Measurements from ENCODE around the gene ZFYVE16.
"Not testable (repeated sequence)": the region's sequence is repeated elsewhere in the genome, so short reads cannot be mapped to it uniquely, and the experiment has no call there.

ZFYVE16 gene

DNA sequence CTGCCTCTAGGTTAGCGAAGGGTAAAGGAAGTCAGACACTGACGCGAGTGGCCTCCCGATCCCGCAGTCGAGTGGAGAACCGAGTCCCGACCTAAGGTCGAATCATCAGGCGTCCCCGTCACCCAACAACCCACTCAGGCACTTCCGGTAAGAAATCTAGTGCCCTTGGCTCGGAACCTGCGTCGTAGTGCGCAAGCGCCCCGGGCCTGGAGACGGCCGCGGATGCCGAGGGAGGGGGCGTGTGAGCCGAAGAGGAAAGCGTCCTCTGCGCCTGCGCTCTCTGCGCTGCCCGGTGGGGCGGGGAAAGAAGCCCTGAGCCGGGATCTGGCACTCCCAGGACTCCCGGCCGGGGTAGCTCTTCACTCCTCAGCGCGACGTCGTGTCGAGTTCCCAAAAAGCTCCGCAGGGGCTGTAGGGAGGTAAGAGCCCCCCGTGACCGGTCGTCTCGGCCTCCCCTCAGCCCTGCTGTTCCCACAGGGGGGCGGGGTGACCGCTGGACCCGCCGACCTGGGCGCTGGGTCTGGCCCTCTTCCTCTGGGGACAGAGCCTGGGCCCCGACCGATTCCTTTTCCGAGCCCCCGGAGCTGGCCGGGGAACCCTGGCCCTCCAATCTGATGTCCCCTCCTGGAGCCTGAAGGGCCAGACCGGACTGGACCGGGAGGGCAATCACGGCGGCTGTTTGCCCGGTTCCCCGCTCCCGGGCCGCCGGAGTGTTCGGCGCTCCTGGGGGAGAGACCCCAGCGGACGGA, at the start of gene ZFYVE16:
Gene ZFYVE16, plus strand, starts transcription at position 330 of the 749 bp plus-strand sequence. CDS start 26,084 bp downstream, outside the sequence.
- peak; percentile 83 for DNase-seq (ENCODE audit: low read depth)

DNA sequence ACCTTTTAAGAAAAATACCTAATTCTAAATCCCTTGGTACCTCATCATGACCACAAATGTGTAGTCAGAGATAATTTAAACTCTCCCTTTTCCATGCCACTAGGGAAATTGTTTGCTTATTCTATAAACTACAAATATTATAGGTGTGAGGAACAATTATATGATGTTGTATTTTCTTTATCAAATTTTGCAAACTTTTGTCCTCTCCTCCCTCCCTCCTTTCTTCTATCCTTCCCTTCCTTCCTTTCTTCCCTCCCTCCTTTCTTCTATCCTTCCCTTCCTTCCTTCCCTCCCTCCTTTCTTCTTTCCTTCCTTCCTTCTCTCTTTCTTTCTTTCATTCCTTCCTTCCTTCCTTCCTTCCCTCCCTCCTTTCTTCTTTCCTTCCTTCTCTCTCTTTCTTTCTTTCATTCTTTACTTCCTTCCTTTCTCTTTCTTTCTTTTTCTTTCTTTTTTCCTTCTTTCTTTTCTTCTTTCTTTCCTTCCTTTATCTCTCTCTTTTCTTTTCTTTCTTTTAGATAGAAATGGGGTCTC, 46.9 kb upstream of the ZFYVE16 start:
- no peak for DNase-seq (ENCODE audit: low read depth)

DNA sequence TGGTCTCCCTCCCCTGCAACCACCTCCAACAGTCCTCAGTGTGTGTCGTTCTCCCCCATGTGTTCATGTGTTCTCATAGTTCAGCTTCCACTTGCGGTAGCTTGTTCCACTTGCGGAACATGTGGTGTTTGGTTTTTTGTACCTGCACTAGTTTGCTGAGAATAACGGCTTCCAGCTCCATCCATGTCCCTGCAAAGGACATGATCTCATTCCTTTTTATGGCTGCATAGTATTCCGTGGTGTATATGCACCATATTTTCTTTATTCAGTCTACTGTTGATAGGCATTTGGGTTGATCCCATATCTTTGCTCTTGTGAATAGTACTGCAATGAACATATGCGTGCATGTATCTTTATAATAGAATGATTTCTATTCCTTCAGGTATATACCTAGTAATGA, 43.0 kb upstream of the ZFYVE16 start:
- no peak for DNase-seq (ENCODE audit: low read depth)

DNA sequence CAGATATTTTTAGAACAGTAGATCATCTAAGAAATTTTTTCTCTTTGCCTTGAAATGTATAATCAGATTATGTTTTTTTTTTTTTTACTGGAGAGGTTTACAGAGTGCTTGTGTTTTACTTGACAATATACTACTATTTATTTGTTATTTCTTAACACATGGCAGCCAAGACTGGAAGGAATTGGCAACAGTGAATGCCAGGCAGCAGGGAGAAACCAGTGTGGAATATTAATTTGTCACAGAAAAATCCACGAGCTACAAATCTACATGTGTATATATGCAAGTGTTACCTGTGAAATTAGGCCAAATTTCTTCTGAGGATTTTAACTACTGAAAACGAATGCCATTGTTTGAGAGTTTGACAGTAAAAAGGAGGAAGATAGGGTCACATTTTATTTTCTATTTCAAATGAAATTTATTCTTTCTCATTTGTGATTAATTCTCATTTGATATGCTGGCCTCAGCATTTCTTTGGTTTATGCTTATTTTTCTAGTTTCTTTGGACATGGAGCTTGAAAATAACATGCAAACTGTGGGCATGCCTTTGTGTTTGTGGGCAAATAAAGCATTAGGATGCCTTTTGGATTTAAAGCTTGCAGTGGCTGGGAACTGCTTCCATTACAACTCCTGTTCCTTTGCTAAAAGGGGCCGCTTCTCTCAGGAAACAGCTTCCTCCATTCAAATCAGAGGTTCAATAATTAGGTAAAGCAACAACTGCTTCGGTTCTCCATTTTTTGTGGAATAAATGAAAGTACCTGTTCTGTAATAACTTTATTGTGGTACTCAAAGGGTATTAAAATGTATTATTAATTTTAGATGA, 39.0 kb upstream of the ZFYVE16 start:
- DNase-seq (ENCODE audit: low read depth) = no peak

DNA sequence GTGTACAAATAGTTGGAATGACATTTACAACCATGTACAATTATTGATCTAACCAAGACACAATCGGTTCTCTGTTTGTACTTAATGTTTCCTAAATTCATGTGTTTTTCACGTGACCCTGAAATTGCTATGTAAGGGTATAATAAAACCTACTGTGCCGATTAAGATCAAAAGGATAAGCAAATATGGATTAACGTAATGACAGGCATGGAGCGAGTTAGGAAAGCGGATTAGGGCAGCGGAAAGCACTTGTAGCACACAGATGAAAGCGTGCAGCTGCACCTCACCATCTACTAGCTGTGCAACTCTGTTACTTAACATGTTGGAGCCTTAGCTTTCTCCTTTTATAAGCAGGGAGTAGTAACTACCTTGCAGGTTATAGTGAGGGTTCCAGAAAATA, 38.3 kb upstream of the ZFYVE16 start:
- DNase-seq (ENCODE audit: low read depth) = no peak

DNA sequence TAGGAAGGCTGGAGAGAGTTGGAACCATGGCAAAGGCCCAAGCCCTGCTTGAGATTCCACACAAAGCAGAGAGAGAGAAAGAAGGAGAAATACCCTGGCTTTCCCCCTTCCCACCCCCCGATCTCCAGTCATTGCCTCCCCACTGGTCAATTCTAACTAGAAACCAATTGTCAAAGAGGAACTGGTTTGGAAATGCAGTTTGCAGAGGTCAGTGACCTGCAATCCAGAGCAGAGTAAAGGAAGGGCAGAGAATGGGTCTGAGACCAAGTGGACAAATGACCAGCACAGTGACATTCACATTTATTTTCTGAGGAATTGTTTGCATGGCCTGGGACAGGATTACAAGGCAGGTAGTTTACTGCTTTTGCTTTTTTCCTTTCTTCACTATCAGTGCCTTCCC, 37.5 kb upstream of the ZFYVE16 start:
- DNase-seq (ENCODE audit: low read depth) = no peak

DNA sequence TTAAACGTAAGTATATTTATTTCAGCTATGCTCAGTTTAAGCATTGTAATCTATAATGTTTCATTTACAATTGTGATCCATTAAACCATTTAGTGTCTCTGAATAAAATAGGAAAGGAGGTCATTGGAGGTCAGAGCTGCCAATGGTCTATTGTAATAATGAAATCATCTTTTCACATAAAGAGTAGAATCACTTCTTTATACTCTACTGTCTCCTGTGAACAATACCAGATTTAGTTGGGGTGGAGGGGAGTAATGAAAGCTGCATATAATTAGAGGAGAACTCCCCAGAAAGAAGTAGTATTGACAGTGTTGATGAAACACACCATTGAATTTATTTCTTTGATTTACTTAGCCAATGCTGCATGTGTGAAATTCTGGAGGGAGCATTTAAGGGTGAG, 35.1 kb upstream of the ZFYVE16 start:
- no peak for DNase-seq (ENCODE audit: low read depth)

DNA sequence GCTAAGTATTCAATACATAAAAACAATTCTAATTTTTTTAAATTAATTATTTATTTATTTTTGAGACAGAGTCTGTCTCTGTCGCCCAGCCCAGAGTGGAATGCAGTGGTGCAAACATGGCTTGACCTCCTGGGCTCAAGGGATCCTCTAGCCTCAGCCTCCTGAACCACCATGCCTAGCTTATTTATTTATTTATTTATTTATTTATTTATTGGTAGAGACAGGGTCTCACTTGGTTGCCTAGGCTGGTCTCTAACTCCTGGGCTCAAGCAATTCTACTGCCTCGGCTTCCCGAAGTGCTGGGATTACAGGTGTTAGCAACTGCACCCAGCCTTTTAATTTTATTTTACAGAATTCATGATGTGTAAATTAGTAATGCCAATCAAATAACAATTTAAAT, 33.7 kb upstream of the ZFYVE16 start:
- no peak for DNase-seq (ENCODE audit: low read depth)

DNA sequence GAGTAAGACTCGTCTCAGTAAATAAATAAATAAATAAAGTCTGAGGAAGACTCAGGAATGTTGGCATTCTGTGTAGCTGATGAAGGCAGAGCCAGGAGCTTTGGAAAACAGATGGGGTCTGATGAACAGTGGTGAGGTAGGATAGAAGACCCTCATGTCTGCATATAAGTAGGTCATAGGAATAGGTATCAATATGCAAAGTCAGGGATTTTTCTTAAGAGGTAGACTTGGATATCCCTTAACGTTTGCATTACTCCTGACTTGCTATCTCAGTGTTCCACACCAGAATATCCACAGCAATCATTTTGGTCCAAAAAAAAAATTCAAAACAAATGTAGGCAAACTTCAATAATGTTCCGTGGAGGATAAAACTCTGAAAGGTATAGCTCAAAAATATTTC, 31.3 kb upstream of the ZFYVE16 start:
- DNase-seq (ENCODE audit: low read depth) = no peak

DNA sequence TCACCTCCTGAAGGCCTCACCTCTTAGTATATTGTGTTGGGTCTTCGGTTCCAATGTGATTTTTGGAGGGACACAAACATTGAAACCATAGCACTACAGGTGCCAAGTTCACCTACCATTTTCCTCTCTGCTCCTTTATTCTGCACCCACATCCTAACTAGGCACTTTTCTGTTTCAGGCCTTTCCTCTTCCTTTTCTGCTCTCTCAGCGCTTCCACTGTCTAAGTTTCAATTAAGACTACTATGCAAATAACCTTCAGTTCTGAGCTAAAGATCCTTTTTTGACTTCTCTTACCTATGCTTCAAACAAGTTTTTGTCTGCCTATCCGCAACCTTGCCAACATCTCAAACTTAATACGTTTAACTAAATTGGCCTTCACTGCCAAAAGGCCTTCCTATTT, 25.4 kb upstream of the ZFYVE16 start:
- DNase-seq (ENCODE audit: low read depth) = no peak

DNA sequence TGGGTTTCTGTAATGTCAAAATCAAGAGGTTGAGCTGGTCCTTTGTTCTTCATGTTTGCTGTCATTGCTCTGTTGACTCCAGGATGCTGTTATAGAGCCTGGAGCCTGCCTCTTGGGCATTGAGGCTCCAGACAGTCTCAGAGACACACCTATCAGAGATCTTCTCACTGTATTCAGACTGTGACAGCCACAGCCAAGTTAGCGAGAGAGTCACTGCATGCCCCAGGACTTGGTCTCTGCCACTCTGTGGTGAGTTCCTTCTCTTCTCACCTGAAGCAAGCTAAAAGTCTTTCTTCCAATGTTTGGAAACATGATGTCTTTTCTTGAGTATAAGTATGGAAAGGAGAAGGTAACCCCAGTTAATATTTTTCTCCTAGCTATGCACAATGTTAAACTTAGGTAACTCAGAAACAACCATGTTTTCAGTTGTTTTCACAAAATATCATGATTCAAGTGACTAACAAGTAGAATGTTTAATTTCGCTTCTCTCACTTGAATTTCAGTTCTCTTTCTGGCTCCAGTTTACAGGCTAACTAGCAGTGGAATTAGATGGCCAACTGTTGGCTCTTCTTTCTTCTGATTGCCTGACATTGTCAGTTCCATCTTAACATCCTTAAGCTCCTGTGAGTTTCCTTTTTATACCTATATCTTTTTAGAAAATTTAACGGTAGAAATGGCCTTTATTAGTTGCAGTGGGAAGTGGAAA, 20.6 kb upstream of the ZFYVE16 start:
- DNase-seq (ENCODE audit: low read depth) = no peak

DNA sequence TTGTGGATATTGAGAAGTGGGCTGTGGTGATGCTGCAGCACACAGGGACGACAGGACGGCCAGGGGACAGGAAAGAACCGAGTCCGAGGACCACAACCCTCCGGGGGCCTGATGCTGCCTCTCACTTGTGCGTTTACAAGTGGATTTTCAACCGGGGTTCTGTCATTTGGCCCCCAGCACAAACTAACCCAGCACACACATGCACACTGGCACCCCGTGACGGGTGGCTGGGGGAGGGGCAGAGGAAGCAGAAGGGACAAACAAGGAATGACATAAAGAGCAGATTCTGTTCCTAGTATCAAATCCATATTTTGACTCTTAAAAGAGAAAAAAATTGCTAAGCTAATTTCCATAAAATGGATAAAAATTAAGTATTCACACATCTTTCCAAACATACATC, 18.3 kb upstream of the ZFYVE16 start:
- no peak for DNase-seq (ENCODE audit: low read depth)

DNA sequence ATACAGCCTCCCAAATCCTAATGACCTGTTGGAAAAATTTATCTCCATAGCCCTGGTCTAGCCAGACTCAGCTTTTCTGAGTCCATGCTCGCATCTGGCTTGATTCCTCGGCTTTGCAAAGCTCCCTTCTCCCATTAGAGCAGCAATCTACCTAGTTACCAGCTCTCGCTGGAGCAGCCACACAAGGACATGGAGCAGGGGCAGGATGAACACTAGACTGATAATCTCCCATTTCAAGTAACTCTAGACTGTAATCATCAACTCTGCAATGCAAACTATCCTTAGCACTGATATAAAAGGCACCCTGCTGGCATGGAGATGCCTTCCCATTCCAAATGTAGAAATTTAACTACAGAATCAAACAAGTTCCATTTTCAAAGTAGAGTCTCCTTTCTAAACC, 17.5 kb upstream of the ZFYVE16 start:
- DNase-seq (ENCODE audit: low read depth) = not testable (repeated sequence)

DNA sequence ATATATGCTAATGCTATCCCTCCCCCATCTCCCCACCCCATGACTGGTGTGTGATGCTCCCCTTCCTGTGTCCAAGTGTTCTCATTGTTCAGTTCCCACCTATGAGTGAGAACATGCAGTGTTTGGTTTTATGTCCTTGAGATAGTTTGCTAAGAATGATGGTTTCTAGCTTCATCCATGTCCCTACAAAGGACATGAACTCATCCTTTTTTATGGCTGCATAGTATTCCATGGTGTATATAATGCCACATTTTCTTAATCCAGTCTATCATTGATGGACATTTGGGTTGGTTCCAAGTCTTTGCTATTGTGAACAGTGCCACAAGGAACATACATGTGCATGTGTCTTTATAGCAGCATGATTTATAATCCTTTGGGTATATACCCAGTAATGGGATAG, 16.6 kb upstream of the ZFYVE16 start:
- not testable (repeated sequence) for DNase-seq (ENCODE audit: low read depth)

DNA sequence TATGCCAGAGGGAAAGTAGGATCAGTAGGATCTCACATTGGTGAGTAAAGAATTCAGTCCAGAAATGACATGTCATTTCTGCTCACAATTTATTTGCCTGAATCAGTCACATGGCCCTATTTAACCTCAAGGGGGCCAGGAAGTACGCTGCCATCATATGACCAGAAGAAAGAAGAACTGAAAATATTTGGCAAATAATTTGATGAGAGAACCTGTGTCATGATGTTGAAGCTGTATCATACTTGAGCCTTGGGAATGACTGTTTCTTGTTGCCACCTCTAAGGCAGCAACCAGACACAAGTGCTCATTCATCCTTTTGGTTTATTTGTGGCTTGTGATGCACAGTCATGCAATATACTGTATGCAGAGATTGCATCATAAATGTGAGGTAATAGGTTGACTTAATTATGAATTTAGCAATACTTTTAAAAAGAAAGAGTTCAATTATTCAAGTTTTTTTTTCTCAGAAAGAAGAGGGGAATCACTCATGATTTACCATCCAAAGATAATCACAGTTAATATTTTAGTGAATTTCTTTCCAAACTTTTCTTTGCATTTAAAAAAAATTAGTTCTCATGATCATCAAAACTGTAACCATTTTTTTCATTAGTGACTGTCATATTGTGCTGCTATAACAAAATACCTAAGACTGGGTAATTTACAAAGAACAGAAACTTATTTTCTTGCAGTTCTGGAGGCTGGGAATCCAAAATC, 8.2 kb upstream of the ZFYVE16 start:
- no peak for DNase-seq (ENCODE audit: low read depth)

DNA sequence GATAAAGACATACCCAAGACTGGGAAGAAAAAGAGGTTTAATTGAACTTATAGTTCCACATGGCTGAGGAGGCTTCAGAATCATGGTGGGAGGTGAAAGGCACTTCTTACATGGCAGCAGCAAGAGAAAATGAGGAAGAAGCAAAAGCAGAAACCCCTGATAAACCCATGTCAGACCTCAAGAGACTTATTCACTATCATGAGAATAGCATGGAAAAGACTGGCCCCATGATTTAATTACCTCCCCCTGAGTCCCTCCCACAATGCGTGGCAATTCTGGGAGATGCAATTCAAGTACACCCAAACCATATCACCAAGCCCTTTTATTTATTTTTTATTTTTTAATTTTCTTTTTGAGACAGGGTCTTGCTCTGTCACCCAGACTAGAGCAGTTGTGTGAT, 7.5 kb upstream of the ZFYVE16 start:
- DNase-seq (ENCODE audit: low read depth) = not testable (repeated sequence)

DNA sequence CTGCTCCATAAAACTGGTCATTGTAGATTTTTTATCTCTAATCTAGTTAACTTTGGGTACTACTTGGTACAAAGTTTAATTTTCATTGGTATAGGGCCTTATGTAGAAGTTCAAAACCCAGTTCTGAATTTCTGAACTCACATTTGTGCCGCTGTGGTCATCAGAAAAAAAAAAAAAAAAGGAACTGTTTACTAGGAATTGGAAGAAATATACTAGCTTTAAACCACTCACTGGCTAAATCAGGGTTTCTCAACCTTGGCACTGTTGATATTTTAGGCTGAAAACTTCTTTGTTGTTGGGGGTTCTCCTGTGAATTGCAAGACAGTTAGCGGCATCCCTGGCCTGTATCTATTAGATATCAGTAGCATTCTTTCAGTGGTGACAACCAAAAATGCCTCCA, 4.1 kb upstream of the ZFYVE16 start:
- no peak for DNase-seq (ENCODE audit: low read depth)

DNA sequence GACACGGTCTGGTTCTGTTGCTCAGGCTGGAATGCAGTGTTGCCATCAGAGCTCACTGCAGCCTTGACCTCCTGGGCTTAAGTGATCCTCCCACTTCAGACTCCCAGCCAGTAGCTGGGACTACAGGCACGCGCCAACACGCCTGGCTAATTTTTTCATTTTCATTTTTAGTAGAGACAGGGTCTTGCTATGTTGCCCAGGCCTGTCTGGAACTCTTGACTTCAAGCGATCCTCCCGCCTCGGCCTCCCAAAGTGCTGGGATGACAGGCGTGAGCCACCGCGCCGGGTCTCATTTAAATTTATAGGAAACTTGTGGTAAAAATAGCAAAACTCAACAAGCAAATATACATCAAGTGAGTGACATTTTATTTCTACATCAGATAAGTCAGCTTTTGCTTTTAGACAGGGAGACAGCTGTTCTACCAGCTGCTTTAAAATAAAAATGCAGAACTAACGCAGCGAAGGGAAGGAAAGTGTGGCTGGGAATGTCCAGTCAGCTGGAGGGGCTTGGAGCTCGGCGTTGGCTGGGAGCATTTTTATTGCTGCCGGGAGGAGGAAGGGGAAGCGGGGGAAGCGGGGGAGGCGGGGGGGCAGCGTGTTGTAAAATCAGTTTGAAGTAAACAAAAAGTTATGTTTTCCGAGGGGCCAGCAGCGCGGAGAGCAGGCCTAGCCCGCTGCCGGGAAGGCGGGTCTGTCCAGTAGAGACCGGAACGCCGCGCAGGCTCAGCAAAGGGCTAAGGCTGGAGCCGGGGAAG, 707 bp upstream of the ZFYVE16 start:
- no peak for DNase-seq (ENCODE audit: low read depth)

DNA sequence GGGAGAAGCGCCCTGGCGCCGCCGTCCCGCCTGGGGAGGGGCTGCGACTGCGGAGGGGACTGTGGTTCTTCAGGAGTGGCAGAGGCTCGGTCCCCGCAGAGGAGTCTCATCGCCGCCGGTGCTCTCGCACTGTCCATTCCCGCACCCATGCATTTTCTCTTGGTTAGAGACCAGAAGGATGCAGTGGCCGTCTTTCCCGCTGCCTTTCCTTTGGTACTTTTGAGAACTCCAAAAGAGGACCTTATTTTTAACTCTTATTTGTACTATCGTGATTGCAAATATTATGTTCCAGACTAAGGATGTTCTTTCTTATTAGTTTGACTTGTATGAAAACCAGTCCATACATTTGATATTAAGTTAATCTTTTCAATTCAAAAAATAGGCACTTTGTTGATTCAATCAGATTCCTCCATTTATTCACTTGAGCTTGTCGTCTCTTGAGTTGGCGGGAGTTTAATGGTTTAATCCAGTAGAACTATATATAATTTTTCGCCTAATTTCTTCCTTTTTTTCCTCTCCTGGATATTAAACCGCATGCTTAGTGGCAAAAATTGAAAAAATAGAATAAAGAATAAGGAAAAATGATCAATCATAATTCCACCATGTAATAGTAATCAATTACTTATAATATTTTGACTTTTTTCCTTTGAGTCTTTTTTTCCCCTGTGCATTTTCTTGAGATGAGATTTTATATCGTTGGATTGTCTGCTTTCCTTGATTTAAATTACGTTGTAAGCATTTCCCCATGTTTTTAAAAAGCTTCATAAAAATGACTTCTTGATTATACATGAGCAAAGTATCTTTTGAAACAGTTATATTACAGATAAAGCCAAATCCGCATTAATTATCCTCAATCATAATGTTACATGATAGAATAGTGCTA, 861 bp downstream of the ZFYVE16 start:
- DNase-seq (ENCODE audit: low read depth) = no peak

DNA sequence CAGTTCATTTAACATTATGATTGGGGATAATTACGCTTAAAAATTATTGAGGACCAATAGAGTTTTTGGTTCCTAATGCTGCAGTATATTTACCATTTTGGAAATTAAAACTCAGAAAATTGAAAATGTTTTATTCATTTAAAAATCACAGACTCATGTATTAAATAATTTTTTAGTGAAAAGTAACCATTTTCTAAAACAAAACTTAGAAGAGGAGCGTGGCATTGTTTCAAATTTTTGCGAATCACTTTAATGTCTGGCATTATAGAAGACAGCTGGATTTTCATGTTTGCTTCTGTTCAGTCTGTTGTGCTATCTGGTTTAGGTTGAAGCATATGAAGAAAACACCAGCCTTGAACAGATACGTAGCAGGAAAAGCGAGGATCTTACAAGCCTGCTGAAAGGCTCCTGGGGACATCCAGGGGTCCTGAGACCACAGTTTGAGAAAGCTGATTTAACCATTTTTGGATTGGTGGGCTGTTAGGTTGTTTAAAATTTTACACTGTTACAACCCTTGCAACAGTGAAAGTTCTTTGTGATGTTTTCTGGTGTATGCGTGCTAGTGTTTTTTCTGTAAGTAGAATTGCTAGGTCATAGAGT, 1.6 kb downstream of the ZFYVE16 start:
- DNase-seq (ENCODE audit: low read depth) = no peak
